CD4-positive, alpha-beta T cell (primary cell): ENCODE results near the gene TTC6. TPM values are rescaled to one million over a fixed set of nuclear protein-coding genes. Genes with fewer than 3 reads are reported as not detected.

Experiments
- ATAC-seq: fragments of 200-7000 bp; cut with Tn5 transposase; one replicate; pipeline ENCODE4 v1.10.0; 2022; ENCODE audit warnings: mild to moderate bottlenecking; ENCODE audit not compliant: poor library complexity
- CTCF ChIA-PET: fragments of 350-600 bp; sonication (Branson Sonifier 250); formaldehyde crosslinking; loops from one replicate; lab custom pipeline; 2021; ENCODE audit warnings: antibody characterized with exemption, inconsistent platforms; lab: Charles Lee
- POLR2A ChIA-PET: fragments of 350-600 bp; sonication (Branson Sonifier 250); formaldehyde crosslinking; loops from one replicate; lab custom pipeline; 2021; ENCODE audit warnings: antibody characterized with exemption, inconsistent platforms; lab: Charles Lee
- DNase-seq, 14 experiments: peaks; one replicate each; pipeline ENCODE4 v3.0.0-alpha.2; 2013 to 2020; ENCODE audit warnings: mixed read lengths in 2 of 14
- H3K27ac ChIP-seq, 2 donors: one replicate each; pipeline versions ENCODE4 v1.5.1 to v1.7.0; 2013; ENCODE audit warnings: low read length in 2 of 2, low read depth in 1 of 2, mild to moderate bottlenecking in 1 of 2
- H3K27me3 ChIP-seq, 2 experiments: 1 replicate in 1 of 2; 2 replicates in 1 of 2; pipeline versions ENCODE4 v1.6.1 to v1.7.0; 2013; ENCODE audit warnings: low read length in 2 of 2, control low read depth in 1 of 2, mild to moderate bottlenecking in 1 of 2, moderate library complexity in 1 of 2; ENCODE audit not compliant: insufficient read depth in 2 of 2, control insufficient read depth in 1 of 2
- H3K36me3 ChIP-seq: one replicate; pipeline ENCODE4 v1.6.1; 2013; ENCODE audit warnings: low read length, control low read depth; ENCODE audit not compliant: insufficient read depth
- H3K4me1 ChIP-seq: one replicate; pipeline ENCODE4 v1.6.1; 2013; ENCODE audit warnings: low read length, control low read depth; ENCODE audit not compliant: insufficient read depth
- H3K4me3 ChIP-seq: one replicate; pipeline ENCODE4 v1.5.1; 2013; ENCODE audit warnings: mild to moderate bottlenecking, low read length, moderate library complexity
- H3K9me3 ChIP-seq, 2 experiments: 1 replicate in 1 of 2; 2 replicates in 1 of 2; pipeline versions ENCODE4 v1.6.1 to v1.7.0; 2013; ENCODE audit warnings: low read length in 2 of 2, mild to moderate bottlenecking in 2 of 2, control low read depth in 1 of 2, moderate library complexity in 1 of 2; ENCODE audit not compliant: control insufficient read depth in 1 of 2, insufficient read depth in 1 of 2
- H3K27ac Mint-ChIP-seq: one replicate; pipeline ENCODE4 v1.8.0; 2020; ENCODE audit warnings: mixed read lengths
- H3K27me3 Mint-ChIP-seq: one replicate; pipeline ENCODE4 v1.8.0; 2021; ENCODE audit warnings: mixed read lengths
- H3K36me3 Mint-ChIP-seq: one replicate; pipeline ENCODE4 v1.8.0; 2021; ENCODE audit warnings: low read depth, mixed read lengths
- H3K4me1 Mint-ChIP-seq: one replicate; pipeline ENCODE4 v1.8.0; 2021; ENCODE audit warnings: low read depth, mixed read lengths
- H3K4me3 Mint-ChIP-seq: one replicate; pipeline ENCODE4 v1.8.0; 2020; ENCODE audit warnings: mild to moderate bottlenecking, mixed read lengths
- H3K9me3 Mint-ChIP-seq: one replicate; pipeline ENCODE4 v1.8.0; 2020; ENCODE audit warnings: mixed read lengths
- intact Hi-C, 2 experiments: fragments of 100-400 bp; cut with DNase I in 1 of 2; cut with micrococcal nuclease in 1 of 2; formaldehyde crosslinking; loops; one replicate each; pipeline versions ENCODE4 v1.15.1 to v1.9.0; 2023 to 2025; cut with DNase I, micrococcal nuclease
- total RNA-seq, 174 experiments: library from RNA in 2 of 174; stranded (reverse) in 2 of 174; gene quantifications; one replicate each; pipeline ENCODE4 v1.2.3 and lab custom pipeline; 2021 to 2026
- TF ChIP-seq, protein P1 (sequence below): fragments of 200-600 bp; IDR thresholded peaks from one replicate; pipeline ENCODE4 v1.8.0; 2022; ENCODE audit warnings: antibody characterized with exemption, mild to moderate bottlenecking

The TTC6 gene
- total RNA-seq, 2 experiments from 2014 or later = not detected

DNA sequence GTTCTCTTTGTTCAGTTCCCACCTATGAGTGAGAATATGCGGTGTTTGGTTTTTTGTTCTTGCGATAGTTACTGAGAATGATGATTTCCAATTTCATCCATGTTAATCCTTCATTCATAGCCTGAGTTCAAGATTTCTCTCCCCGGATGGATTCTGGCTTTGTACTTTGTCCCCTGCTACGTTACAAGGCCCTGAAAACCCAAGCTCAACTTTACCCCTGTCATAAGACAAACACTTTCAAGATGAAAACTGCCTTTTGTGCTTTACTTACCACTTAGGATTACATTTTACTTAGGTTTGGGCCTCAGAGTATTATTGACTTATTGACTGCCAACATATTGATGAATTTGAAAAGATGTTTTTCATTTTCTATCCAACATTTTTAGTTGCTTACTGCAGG is 36.7 kb upstream of the TTC6 start:
- H3K27ac Mint-ChIP-seq = no peak overlapping the region
- H3K4me1 Mint-ChIP-seq = no peaks in the 10 kb centered on the region
- no peak for DNase-seq
- intact Hi-C loops = no loop called here
- H3K9me3 Mint-ChIP-seq = peaks cover 7% of the 10 kb centered on the region
- POLR2A ChIA-PET = no interaction called here
- CTCF ChIA-PET = no interaction called here
- no peaks in the 10 kb centered on the region for H3K36me3 ChIP-seq
- H3K27me3 Mint-ChIP-seq = no peaks in the 10 kb centered on the region
- H3K4me3 ChIP-seq = no peak overlapping the region
- TF ChIP-seq, protein P1, sequence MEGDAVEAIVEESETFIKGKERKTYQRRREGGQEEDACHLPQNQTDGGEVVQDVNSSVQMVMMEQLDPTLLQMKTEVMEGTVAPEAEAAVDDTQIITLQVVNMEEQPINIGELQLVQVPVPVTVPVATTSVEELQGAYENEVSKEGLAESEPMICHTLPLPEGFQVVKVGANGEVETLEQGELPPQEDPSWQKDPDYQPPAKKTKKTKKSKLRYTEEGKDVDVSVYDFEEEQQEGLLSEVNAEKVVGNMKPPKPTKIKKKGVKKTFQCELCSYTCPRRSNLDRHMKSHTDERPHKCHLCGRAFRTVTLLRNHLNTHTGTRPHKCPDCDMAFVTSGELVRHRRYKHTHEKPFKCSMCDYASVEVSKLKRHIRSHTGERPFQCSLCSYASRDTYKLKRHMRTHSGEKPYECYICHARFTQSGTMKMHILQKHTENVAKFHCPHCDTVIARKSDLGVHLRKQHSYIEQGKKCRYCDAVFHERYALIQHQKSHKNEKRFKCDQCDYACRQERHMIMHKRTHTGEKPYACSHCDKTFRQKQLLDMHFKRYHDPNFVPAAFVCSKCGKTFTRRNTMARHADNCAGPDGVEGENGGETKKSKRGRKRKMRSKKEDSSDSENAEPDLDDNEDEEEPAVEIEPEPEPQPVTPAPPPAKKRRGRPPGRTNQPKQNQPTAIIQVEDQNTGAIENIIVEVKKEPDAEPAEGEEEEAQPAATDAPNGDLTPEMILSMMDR = no peak
- H3K4me3 Mint-ChIP-seq = no peak overlapping the region
- H3K36me3 Mint-ChIP-seq = no peaks in the 10 kb centered on the region
- no peak overlapping the region for H3K27ac ChIP-seq
- peaks cover 3 to 6% of the 10 kb centered on the region in 2 experiments for H3K9me3 ChIP-seq
- ATAC-seq = no peak
- H3K27me3 ChIP-seq = no peaks in the 10 kb centered on the region
- no peaks in the 10 kb centered on the region for H3K4me1 ChIP-seq

DNA sequence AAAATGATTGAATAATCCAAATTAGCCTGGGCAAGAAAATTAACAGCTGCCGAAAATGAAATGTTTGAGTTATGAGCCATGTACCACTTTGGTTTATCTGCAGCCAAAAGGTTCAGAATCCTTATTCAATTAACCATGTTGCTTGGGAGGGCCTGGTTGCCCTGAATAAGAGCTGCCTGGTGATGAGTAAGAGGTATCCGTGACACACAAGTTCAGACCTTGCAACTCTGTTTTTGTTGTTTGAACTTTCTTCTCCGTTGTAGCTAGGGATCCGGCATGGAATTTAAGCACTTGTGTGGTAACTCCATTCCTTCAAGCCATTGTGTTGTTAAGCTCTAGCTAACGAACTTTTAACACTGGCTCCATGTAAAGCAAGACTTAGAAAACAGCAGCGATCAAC is 36.0 kb upstream of the TTC6 start:
- H3K27me3 Mint-ChIP-seq = no peaks in the 10 kb centered on the region
- Histone ChIP-seq H3K4me3 (no peak overlapping the region), H3K9me3 (peaks cover 3 to 6% of the 10 kb centered on the region in 2 experiments), H3K36me3 (no peaks in the 10 kb centered on the region), H3K27ac (no peak overlapping the region), H3K27me3 (no peaks in the 10 kb centered on the region), H3K4me1 (no peaks in the 10 kb centered on the region)
- DNase-seq (no peak), ATAC-seq (no peak)
- intact Hi-C loops = no loop called here
- no peaks in the 10 kb centered on the region for H3K36me3 Mint-ChIP-seq
- TF ChIP-seq, protein P1 = no peak
- POLR2A ChIA-PET = no interaction called here
- H3K27ac Mint-ChIP-seq = no peak overlapping the region
- CTCF ChIA-PET = no interaction called here
- no peak overlapping the region for H3K4me3 Mint-ChIP-seq
- H3K4me1 Mint-ChIP-seq = no peaks in the 10 kb centered on the region
- peaks cover 7% of the 10 kb centered on the region for H3K9me3 Mint-ChIP-seq

DNA sequence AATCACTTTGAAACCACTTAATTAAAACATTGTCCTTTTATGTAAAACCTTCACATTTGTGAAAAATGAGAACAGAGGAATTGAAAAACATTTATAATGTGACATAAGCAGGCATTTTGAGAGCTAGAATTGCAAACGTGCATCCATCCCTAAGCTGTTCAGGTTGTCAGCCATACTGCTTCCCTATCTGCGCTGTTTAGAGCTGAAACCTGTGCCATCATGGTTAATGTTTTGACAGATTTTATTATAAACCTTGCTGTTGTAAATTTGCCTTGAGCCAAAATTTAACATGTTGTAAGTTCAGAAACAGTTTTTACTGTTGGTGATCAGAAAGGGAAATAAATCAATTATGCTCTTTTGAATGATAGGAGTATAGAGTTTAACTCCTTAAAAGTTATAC is 32.2 kb upstream of the TTC6 start:
- no peak overlapping the region for H3K4me3 ChIP-seq
- Mint-ChIP-seq H3K36me3 (no peaks in the 10 kb centered on the region), H3K4me1 (no peaks in the 10 kb centered on the region), H3K4me3 (no peak overlapping the region), H3K9me3 (peaks cover 4% of the 10 kb centered on the region), H3K27ac (no peak overlapping the region), H3K27me3 (peaks cover 3% of the 10 kb centered on the region)
- H3K9me3 ChIP-seq = peaks cover 3% of the 10 kb centered on the region in 2 experiments
- no peak overlapping the region for H3K27ac ChIP-seq
- ChIA-PET POLR2A (no interaction called here), CTCF (no interaction called here)
- no peaks in the 10 kb centered on the region for H3K27me3 ChIP-seq
- H3K4me1 ChIP-seq = no peaks in the 10 kb centered on the region
- H3K36me3 ChIP-seq = no peaks in the 10 kb centered on the region
- DNase-seq (no peak), ATAC-seq (no peak)
- intact Hi-C loops = no loop called here
- TF ChIP-seq, protein P1 = no peak
